K562 (cell line): ENCODE data around the gene NAXD.

Experiments used
- DPF2 ChIP-seq: fragments of 450-650 bp; IDR thresholded peaks from 2 replicates; pipeline ENCODE4 v1.6.1; 2016
- EP300 ChIP-seq: IDR thresholded peaks from 2 replicates; pipeline ENCODE4 v1.6.1; 2012; ENCODE audit warnings: low read length, improper control_type of control experiment
- FOXK2 ChIP-seq, 2 experiments: fragments of 450-650 bp; IDR thresholded peaks in 1 of 2; conservative IDR thresholded peaks in 1 of 2; 2 replicates each; pipeline ENCODE4 v1.6.1; 2016; ENCODE audit warnings: low read depth in 2 of 2, mild to moderate bottlenecking in 1 of 2
- FOXP1 ChIP-seq: sonication (generic); formaldehyde crosslinking; IDR thresholded peaks from 2 replicates; pipeline ENCODE4 v1.8.0; 2022; ENCODE audit warnings: mild to moderate bottlenecking, missing genetic modification reagents
- HIVEP1 ChIP-seq: fragments of 250-450 bp; sonication (Bioruptor Pico); IDR thresholded peaks from 2 replicates; pipeline ENCODE4 v1.4.0; 2020; ENCODE audit warnings: mild to moderate bottlenecking
- KDM4B ChIP-seq, 2 experiments: fragments of 450-650 bp in 1 of 2; sonication (generic) in 1 of 2; IDR thresholded peaks; 2 replicates each; pipeline ENCODE4 v1.6.1; 2016 to 2017; ENCODE audit warnings: borderline replicate concordance in 2 of 2, antibody characterized with exemption in 1 of 2, low read depth in 1 of 2, mild to moderate bottlenecking in 1 of 2
- PHF8 ChIP-seq: fragments of 200-600 bp; sonication (generic); IDR thresholded peaks from 2 replicates; pipeline ENCODE4 v1.6.1; 2012; ENCODE audit warnings: mixed run types, mild to moderate bottlenecking, inconsistent platforms, low read length, moderate library complexity, borderline replicate concordance
- POLR2B ChIP-seq: fragments of 450-650 bp; IDR thresholded peaks from 2 replicates; pipeline ENCODE4 v1.6.1; 2018; ENCODE audit warnings: low read depth; ENCODE audit not compliant: partially characterized antibody
- ZC3H11A ChIP-seq: IDR thresholded peaks from 2 replicates; pipeline ENCODE4 v1.6.1; 2012; ENCODE audit warnings: low read depth, low read length, improper control_type of control experiment
- ZNF146 ChIP-seq: IDR thresholded peaks from one replicate; pipeline ENCODE4 v1.6.1; 2018; ENCODE audit warnings: missing compliant biosample characterization; ENCODE audit not compliant: unreplicated experiment
- ZSCAN32 ChIP-seq: fragments of 450-650 bp; formaldehyde crosslinking; IDR thresholded peaks from 2 replicates; pipeline ENCODE4 v1.4.0; 2020; ENCODE audit warnings: mild to moderate bottlenecking, moderate library complexity
- TF ChIP-seq, protein P1 (sequence below): IDR thresholded peaks from 2 replicates; pipeline ENCODE4 v1.6.1; 2014; ENCODE audit warnings: antibody characterized with exemption

DNA sequence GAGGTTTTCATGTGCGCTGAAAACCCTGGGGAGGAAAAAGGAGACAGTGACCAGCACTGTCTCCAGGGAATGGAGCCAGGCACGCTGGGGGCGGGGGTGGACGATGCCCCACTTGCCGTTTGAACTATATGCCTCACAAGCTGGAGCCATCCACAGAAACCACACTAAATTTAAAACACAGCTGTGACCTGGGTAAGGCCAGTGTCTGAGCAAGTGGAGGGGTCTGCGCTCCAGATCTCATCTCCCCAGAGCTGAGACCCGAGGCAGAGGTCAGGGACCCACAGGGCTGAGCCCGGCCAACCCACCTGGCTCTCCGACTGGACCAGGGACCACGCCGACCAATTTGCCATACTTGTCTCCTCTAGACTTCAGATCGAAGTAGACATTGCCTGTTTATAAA is 67.4 kb downstream of the NAXD start:
- TF ChIP-seq ZNF146 (CRISPR knock-in tag) (no peak), ZC3H11A (no peak), POLR2B (no peak), EP300 (no peak), FOXP1 (CRISPR knock-in tag) (no peak), HIVEP1 (no peak), FOXK2 (conservative IDR thresholded peaks at IDR 0.05 in 1 of 2, IDR thresholded peaks at IDR 0.05 in 1 of 2; ENCODE audit: low read depth in 2 of 2) (no peak), DPF2 (no peak), PHF8 (no peak), KDM4B (IDR thresholded peaks at IDR 0.05; ENCODE audit: borderline replicate concordance in 2 of 2, low read depth in 1 of 2) (no peak), ZSCAN32 (CRISPR knock-in tag) (no peak)
- TF ChIP-seq, protein P1, sequence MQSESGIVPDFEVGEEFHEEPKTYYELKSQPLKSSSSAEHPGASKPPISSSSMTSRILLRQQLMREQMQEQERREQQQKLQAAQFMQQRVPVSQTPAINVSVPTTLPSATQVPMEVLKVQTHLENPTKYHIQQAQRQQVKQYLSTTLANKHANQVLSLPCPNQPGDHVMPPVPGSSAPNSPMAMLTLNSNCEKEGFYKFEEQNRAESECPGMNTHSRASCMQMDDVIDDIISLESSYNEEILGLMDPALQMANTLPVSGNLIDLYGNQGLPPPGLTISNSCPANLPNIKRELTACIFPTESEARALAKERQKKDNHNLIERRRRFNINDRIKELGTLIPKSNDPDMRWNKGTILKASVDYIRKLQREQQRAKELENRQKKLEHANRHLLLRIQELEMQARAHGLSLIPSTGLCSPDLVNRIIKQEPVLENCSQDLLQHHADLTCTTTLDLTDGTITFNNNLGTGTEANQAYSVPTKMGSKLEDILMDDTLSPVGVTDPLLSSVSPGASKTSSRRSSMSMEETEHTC, result no peak
